Esophagus squamous epithelium (tissue), 5 donors: ENCODE measurements around the gene PCF11. TPM values are rescaled to one million over a fixed set of nuclear protein-coding genes. Genes with fewer than 3 reads are reported as not detected.

ENCODE experiments used
- DNase-seq: peaks from one replicate; lab custom pipeline; 2025; lab: John Stamatoyannopoulos, UW
- H3K27ac ChIP-seq, 4 donors: fragments of 200-600 bp; sonication (generic); one replicate each; pipeline ENCODE4 v1.5.1; 2016 to 2019; ENCODE audit warnings: mild to moderate bottlenecking in 1 of 4
- H3K27me3 ChIP-seq, 4 donors: fragments of 200-600 bp; sonication (generic); 1 replicate in 3 of 4; 2 replicates in 1 of 4; pipeline versions ENCODE4 v1.5.1 to v1.6.0; 2017 to 2021; ENCODE audit warnings: antibody characterized with exemption in 1 of 4
- H3K36me3 ChIP-seq, 3 donors: fragments of 200-600 bp; sonication (generic); one replicate each; pipeline ENCODE4 v1.5.1; 2016 to 2019
- H3K4me1 ChIP-seq, 3 donors: fragments of 200-600 bp; sonication (generic); one replicate each; pipeline ENCODE4 v1.5.1; 2017 to 2019
- H3K4me3 ChIP-seq, 4 donors: fragments of 200-600 bp; sonication (generic); 1 replicate in 3 of 4; 2 replicates in 1 of 4; pipeline ENCODE4 v1.5.1; 2016 to 2019; ENCODE audit warnings: mild to moderate bottlenecking in 2 of 4, moderate library complexity in 1 of 4
- H3K9me3 ChIP-seq, 3 donors: fragments of 200-600 bp; sonication (generic); one replicate each; pipeline ENCODE4 v1.5.1; 2016 to 2019
- POLR2A ChIP-seq, 4 donors: fragments of 450-650 bp; IDR thresholded peaks; one replicate each; pipeline ENCODE4 v1.6.1; 2017; ENCODE audit warnings: antibody characterized with exemption in 4 of 4, mild to moderate bottlenecking in 4 of 4, moderate library complexity in 3 of 4
- WGBS, 2 donors: methylation state at CpG; one replicate each; pipeline ENCODE4 v1.1.5; 2018; 5-methylcytosine and 5-hydroxymethylcytosine counted together
- intact Hi-C: fragments of 100-400 bp; cut with DNase I; formaldehyde crosslinking; loops from one replicate; pipeline ENCODE4 v1.15.0; 2022
- total RNA-seq, 4 donors: library from RNA; depleted of rRNA; stranded (reverse); fragments of >200 nt; gene quantifications; one replicate each; pipeline ENCODE4 v1.1.0, GENCODE V29; 2016
- TF ChIP-seq, protein P1 (sequence below), 6 experiments: fragments of 450-650 bp in 4 of 6; fragments of 200-600 bp in 2 of 6; sonication (generic) in 2 of 6; IDR thresholded peaks; one replicate each; pipeline ENCODE4 v1.5.1; 2016 to 2019; ENCODE audit warnings: antibody characterized with exemption in 6 of 6, mild to moderate bottlenecking in 4 of 6, moderate library complexity in 4 of 6
- donor health status: DM: yes; HTN: yes; CAD: no.

The PCF11 gene
- total RNA-seq, 4 donors from 2014 or later, result 33.6 to 64.1 (median 44.3) TPM

DNA sequence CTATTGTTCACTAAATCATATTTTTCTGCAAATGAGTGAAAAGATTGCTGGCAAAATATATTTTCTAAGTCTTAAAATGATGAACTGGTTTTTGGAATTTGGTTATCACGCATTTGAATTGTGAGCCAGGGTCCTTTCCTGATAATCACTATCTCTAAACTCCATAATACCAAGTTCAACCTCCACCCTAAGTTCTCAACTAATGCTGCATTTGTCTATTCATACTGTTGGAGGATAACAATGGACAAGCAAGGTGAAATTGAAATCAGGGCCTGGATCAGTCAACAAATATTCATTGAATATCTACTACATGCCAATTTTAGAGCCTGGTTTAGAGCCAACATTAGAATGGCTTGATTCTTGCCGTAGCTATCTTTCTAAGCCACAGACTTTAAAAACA lies 4.7 kb upstream of the PCF11 start:
- intact Hi-C loops, result no loop called here
- peaks cover 0 to 12% (median 0%) of the 10 kb centered on the region in 3 donors for H3K4me1 ChIP-seq
- H3K27ac ChIP-seq, result no peak overlapping the region
- no peak for DNase-seq
- no peaks in the 10 kb centered on the region for H3K9me3 ChIP-seq
- WGBS, 2 donors, result 74 to 87% methylated on average over 2 of the region's 2 CpGs
- TF ChIP-seq, protein P1, sequence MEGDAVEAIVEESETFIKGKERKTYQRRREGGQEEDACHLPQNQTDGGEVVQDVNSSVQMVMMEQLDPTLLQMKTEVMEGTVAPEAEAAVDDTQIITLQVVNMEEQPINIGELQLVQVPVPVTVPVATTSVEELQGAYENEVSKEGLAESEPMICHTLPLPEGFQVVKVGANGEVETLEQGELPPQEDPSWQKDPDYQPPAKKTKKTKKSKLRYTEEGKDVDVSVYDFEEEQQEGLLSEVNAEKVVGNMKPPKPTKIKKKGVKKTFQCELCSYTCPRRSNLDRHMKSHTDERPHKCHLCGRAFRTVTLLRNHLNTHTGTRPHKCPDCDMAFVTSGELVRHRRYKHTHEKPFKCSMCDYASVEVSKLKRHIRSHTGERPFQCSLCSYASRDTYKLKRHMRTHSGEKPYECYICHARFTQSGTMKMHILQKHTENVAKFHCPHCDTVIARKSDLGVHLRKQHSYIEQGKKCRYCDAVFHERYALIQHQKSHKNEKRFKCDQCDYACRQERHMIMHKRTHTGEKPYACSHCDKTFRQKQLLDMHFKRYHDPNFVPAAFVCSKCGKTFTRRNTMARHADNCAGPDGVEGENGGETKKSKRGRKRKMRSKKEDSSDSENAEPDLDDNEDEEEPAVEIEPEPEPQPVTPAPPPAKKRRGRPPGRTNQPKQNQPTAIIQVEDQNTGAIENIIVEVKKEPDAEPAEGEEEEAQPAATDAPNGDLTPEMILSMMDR (IDR thresholded peaks at IDR 0.05), result no peak
- TF ChIP-seq POLR2A (IDR thresholded peaks at IDR 0.05), result no peak
- no peaks in the 10 kb centered on the region for H3K27me3 ChIP-seq
- H3K4me3 ChIP-seq, result no peak overlapping the region
- H3K36me3 ChIP-seq, result no peaks in the 10 kb centered on the region

- no peaks in the 10 kb centered on the region for H3K27me3 ChIP-seq
- peaks cover 0 to 12% (median 0%) of the 10 kb centered on the region in 3 donors for H3K4me1 ChIP-seq
- H3K27ac ChIP-seq, result no peak overlapping the region
- H3K4me3 ChIP-seq, result no peak overlapping the region
- 89 to 90% methylated on average over 6 of the region's 6 CpGs for WGBS, 2 donors
- H3K36me3 ChIP-seq, result no peaks in the 10 kb centered on the region
- intact Hi-C loops, result no loop called here
- no peaks in the 10 kb centered on the region for H3K9me3 ChIP-seq
- no peak for DNase-seq
- TF ChIP-seq, protein P1 (IDR thresholded peaks at IDR 0.05), result no peak
- no peak for TF ChIP-seq POLR2A (IDR thresholded peaks at IDR 0.05)
These were observed 3.2 kb upstream of the PCF11 start for GRCh38 chr11:83153764-83154163.

DNA sequence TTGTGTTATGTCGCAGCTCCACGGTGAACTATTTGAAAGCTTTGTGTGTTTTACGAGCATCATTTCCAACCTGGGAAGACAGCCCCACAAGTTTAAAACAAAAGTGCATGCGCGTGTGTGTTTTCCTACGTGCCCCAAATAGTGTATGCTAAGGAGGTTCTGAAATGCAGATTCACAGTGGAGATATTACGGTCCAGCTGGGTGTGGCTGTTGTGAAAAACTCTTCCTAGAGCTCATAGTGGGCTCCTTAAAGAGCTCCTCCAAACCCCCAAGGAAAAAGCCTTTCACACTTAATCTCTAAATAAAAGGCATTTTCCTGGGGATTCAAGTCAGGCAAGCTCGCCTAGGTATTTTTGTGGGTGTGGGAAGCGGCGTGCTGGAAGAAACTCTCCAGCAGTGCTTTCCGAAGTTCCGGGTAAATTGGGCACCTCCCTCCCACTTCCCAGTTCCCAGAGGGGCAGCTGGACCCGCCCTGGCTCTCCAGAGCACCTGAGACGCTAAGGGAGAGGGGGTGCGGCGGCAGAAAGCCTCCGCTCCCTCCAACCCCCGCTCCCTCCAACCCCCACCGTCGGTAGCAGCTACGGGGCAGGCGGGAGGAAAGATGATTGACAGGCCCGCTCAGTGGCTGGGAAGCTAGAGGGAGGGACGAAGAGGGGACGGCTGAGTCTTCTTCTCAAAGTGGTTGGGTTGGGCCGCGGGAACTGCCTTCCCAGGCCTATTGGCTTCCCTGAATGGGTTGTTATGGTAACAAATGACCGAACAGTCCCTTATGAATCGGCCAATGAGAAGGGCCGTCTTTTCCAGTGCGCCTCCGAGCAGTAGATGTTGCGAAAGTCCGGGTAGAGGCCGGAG lies 561 bp upstream of the PCF11 start:
- Histone ChIP-seq H3K36me3 (peaks cover 0 to 10% (median 0%) of the 10 kb centered on the region in 3 donors), H3K4me3 (peak overlapping the region; percentile 43 to 99 (median 93)), H3K4me1 (peaks cover 3 to 36% (median 7%) of the 10 kb centered on the region in 3 donors), H3K27me3 (no peaks in the 10 kb centered on the region), H3K27ac (peak overlapping the region; percentile 83 to 100 (median 100)), H3K9me3 (no peaks in the 10 kb centered on the region)
- 0% methylated on average over 7 to 16 of the region's 35 CpGs for WGBS, 2 donors
- DNase-seq, result peak; percentile 97
- TF ChIP-seq, protein P1 (IDR thresholded peaks at IDR 0.05), result no peak
- peak in 2 of 4 donors; percentile 50 to 83 for TF ChIP-seq POLR2A (IDR thresholded peaks at IDR 0.05)
- intact Hi-C loops, result no loop called here

- 0% methylated on average over 10 to 16 of the region's 18 CpGs for WGBS, 2 donors
- H3K4me1 ChIP-seq, result peaks cover 7 to 46% (median 18%) of the 10 kb centered on the region in 3 donors
- no peak for DNase-seq
- no peaks in the 10 kb centered on the region for H3K27me3 ChIP-seq
- H3K9me3 ChIP-seq, result no peaks in the 10 kb centered on the region
- peak overlapping the region; percentile 98 to 100 (median 100) for H3K27ac ChIP-seq
- peak overlapping the region; percentile 79 to 99 (median 93) for H3K4me3 ChIP-seq
- H3K36me3 ChIP-seq, result peaks cover 0 to 10% (median 0%) of the 10 kb centered on the region in 3 donors
- no peak for TF ChIP-seq POLR2A (IDR thresholded peaks at IDR 0.05)
- TF ChIP-seq, protein P1 (IDR thresholded peaks at IDR 0.05), result no peak
- intact Hi-C loops, result no loop called here
These were observed 844 bp downstream of the PCF11 start for GRCh38 chr11:83157594-83158356.
